Measurements from ENCODE around the gene CASD1. TPM values are rescaled to one million over a fixed set of nuclear protein-coding genes. Genes with fewer than 3 reads are reported as not detected.

CASD1 gene
- total and polyA plus RNA-seq, 10 donors, result 11.3 to 39.0 (median 28.5) TPM

DNA sequence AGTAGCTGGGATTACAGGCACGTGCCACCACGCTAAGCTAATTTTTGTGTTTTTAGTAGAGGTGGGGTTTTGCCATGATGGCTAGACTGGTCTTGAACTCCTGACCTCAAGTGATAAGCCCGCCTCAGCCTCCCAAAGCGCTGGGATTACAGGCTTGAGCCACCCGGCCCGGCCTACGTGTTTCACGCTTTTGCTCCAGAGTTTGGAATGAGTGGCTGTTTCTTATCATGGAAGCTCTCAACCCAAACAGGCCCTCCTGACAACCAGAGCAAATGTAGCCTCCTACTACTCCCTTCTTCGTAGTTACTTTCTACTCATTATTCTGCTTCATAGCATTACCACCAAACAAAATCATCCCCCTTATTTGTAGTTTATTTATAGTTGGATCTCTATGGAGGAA, 26.8 kb upstream of the CASD1 start:
- WGBS, 5 donors, result 84 to 95% (median 92%) methylated on average over 9 of the region's 9 CpGs
- Histone ChIP-seq H3K27ac (no peak overlapping the region), H3K36me3 (no peaks in the 10 kb centered on the region), H3K9me3 (no peaks in the 10 kb centered on the region), H3K4me1 (no peaks in the 10 kb centered on the region), H3K4me3 (no peak overlapping the region), H3K27me3 (replicated peaks in 1 of 7) (no peaks in the 10 kb centered on the region)
- intact Hi-C loops (cut with DNase I; ENCODE audit: low total_unique reads), result no loop called here
- TF ChIP-seq POLR2AphosphoS5 (IDR thresholded peaks at IDR 0.05), result no peak
- TF ChIP-seq, protein P1, sequence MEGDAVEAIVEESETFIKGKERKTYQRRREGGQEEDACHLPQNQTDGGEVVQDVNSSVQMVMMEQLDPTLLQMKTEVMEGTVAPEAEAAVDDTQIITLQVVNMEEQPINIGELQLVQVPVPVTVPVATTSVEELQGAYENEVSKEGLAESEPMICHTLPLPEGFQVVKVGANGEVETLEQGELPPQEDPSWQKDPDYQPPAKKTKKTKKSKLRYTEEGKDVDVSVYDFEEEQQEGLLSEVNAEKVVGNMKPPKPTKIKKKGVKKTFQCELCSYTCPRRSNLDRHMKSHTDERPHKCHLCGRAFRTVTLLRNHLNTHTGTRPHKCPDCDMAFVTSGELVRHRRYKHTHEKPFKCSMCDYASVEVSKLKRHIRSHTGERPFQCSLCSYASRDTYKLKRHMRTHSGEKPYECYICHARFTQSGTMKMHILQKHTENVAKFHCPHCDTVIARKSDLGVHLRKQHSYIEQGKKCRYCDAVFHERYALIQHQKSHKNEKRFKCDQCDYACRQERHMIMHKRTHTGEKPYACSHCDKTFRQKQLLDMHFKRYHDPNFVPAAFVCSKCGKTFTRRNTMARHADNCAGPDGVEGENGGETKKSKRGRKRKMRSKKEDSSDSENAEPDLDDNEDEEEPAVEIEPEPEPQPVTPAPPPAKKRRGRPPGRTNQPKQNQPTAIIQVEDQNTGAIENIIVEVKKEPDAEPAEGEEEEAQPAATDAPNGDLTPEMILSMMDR (IDR thresholded peaks at IDR 0.05 in 8 of 11, conservative IDR thresholded peaks at IDR 0.05 in 3 of 11), result no peak
- no peak for TF ChIP-seq POLR2A (IDR thresholded peaks at IDR 0.05)
- no peak for DNase-seq

GRCh38 chr7:94483843-94484242, 25.8 kb upstream of the CASD1 start:
- Histone ChIP-seq H3K4me1 (no peaks in the 10 kb centered on the region), H3K36me3 (no peaks in the 10 kb centered on the region), H3K27me3 (replicated peaks in 1 of 7) (no peaks in the 10 kb centered on the region), H3K9me3 (no peaks in the 10 kb centered on the region), H3K4me3 (no peak overlapping the region), H3K27ac (no peak overlapping the region)
- WGBS, 5 donors, result 77 to 98% (median 94%) methylated on average over 2 of the region's 2 CpGs
- DNase-seq, result no peak
- TF ChIP-seq, protein P1 (IDR thresholded peaks at IDR 0.05 in 8 of 11, conservative IDR thresholded peaks at IDR 0.05 in 3 of 11), result no peak
- TF ChIP-seq POLR2A (IDR thresholded peaks at IDR 0.05) (no peak), POLR2AphosphoS5 (IDR thresholded peaks at IDR 0.05) (no peak)
- intact Hi-C loops (cut with DNase I; ENCODE audit: low total_unique reads), result no loop called here

GRCh38 chr7:94486216-94486615, 23.4 kb upstream of the CASD1 start:
- intact Hi-C loops (cut with DNase I; ENCODE audit: low total_unique reads), result no loop called here
- H3K27ac ChIP-seq, result no peak overlapping the region
- peaks cover 0 to 16% (median 0%) of the 10 kb centered on the region in 7 donors for H3K27me3 ChIP-seq (replicated peaks in 1 of 7)
- no peak for DNase-seq
- no peak overlapping the region for H3K4me3 ChIP-seq
- 50 to 77% (median 64%) methylated on average over 3 of the region's 3 CpGs for WGBS, 5 donors
- H3K4me1 ChIP-seq, result no peaks in the 10 kb centered on the region
- H3K9me3 ChIP-seq, result no peaks in the 10 kb centered on the region
- no peak for TF ChIP-seq POLR2A (IDR thresholded peaks at IDR 0.05)
- no peaks in the 10 kb centered on the region for H3K36me3 ChIP-seq

DNA sequence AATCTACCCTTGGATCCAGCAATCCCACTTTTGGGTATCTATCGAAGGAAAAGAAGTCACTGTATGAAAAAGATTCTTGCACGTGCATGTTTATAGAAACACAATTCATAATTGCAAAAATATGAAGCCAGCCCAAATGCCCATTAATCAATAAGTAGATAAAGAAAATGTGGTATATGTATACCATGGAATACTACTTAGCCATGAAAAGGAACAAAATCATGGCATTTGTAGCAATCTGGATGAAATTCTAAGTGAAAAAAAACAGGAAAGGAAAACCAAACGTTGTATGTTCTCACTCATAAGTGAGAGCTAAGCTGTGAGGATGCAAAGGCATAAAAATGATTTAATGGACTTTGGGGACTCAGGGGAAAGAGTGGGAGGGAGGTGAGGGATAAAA, 18.2 kb upstream of the CASD1 start:
- H3K27me3 ChIP-seq (replicated peaks in 1 of 7), result peaks cover 0 to 21% (median 0%) of the 10 kb centered on the region in 7 donors
- no peak overlapping the region for H3K27ac ChIP-seq
- H3K4me3 ChIP-seq, result no peak overlapping the region
- no peak for DNase-seq
- intact Hi-C loops (cut with DNase I; ENCODE audit: low total_unique reads), result no loop called here
- 68 to 79% (median 75%) methylated on average over 3 of the region's 3 CpGs for WGBS, 5 donors
- TF ChIP-seq, protein P1 (IDR thresholded peaks at IDR 0.05 in 8 of 11, conservative IDR thresholded peaks at IDR 0.05 in 3 of 11), result no peak
- TF ChIP-seq POLR2AphosphoS5 (IDR thresholded peaks at IDR 0.05) (no peak), POLR2A (IDR thresholded peaks at IDR 0.05) (no peak)
- no peaks in the 10 kb centered on the region for H3K4me1 ChIP-seq
- H3K36me3 ChIP-seq, result no peaks in the 10 kb centered on the region
- H3K9me3 ChIP-seq, result peaks cover 0 to under 1% (median 0%) of the 10 kb centered on the region in 8 donors

GRCh38 chr7:94492601-94493000, 17.0 kb upstream of the CASD1 start:
- H3K36me3 ChIP-seq, result no peaks in the 10 kb centered on the region
- intact Hi-C loops (cut with DNase I; ENCODE audit: low total_unique reads), result no loop called here
- no peak for DNase-seq
- TF ChIP-seq, protein P1 (IDR thresholded peaks at IDR 0.05 in 8 of 11, conservative IDR thresholded peaks at IDR 0.05 in 3 of 11), result no peak
- no peak for TF ChIP-seq POLR2AphosphoS5 (IDR thresholded peaks at IDR 0.05)
- TF ChIP-seq POLR2A (IDR thresholded peaks at IDR 0.05), result no peak
- WGBS, 5 donors, result 70 to 85% (median 80%) methylated on average over 2 of the region's 2 CpGs
- H3K4me3 ChIP-seq, result no peak overlapping the region
- no peaks in the 10 kb centered on the region for H3K4me1 ChIP-seq
- H3K27ac ChIP-seq, result no peak overlapping the region
- H3K27me3 ChIP-seq (replicated peaks in 1 of 7), result peaks cover 0 to 21% (median 0%) of the 10 kb centered on the region in 7 donors
- peaks cover 0 to 12% (median 6%) of the 10 kb centered on the region in 8 donors for H3K9me3 ChIP-seq
